Cortex of kidney (tissue), 1 donor: ENCODE measurements around the gene PLCB1.
"Not testable (repeated sequence)": the region's sequence is repeated elsewhere in the genome, so short reads cannot be mapped to it uniquely, and the experiment has no call there.

ENCODE experiments used
- DNase-seq: peaks from one replicate; lab custom pipeline; 2025; lab: John Stamatoyannopoulos, UW

PLCB1 gene

DNA sequence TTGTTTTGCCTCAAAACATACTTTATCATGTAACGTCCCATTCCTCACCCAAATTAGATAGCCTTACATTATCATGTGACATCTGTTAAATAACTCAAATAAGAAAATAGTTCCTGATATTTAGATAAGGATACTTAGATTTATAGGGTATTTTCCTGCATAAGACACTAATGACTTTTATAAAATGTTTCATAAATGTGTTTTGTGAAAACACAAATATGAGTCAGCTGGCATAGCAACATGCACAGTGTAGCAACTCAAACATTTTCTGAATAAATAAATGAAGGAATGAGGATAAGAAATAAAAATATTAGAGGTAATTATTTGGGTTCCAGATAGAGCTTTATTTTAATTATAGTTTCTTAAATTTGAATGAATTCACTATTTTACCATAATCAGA lies 476.4 kb downstream of the PLCB1 start:
- DNase-seq = no peak

DNA sequence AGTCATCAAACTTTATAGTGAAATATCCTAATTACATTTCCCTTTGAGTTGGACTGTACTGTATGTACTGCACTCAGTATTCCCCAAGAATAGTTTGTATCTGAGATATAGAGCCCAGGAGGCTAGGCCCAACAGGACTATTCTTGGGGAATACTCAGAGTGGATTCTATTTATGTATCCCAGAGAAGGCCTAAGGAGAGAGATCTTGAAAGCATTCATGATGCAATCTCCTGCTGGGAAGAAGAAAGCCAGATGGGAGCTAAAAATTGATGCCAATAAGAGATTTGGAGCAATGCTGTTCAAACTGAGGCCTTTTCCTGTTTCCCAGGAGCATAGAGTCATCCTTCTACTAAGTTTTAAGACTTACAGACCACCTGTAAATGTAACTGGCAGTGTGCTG lies 484.7 kb downstream of the PLCB1 start:
- DNase-seq = no peak

DNA sequence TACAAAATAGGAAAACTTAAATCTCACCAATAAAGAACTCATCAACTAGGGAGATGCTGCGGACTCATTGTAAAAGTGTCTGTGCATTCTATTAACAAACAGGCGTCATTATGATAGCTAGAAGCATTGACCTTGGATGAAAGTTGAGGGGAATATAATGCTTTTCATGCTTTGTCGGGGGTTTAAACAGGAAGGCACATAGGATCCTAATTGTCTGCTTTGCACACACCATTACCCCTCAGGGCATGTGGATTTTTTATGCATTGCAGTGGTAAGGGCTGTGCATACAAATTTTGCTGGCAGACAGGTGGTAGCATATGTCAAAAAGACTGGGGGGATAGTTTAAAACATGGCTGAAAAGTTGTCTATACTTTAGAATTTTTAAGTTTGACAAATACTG lies 488.9 kb downstream of the PLCB1 start:
- DNase-seq = no peak

DNA sequence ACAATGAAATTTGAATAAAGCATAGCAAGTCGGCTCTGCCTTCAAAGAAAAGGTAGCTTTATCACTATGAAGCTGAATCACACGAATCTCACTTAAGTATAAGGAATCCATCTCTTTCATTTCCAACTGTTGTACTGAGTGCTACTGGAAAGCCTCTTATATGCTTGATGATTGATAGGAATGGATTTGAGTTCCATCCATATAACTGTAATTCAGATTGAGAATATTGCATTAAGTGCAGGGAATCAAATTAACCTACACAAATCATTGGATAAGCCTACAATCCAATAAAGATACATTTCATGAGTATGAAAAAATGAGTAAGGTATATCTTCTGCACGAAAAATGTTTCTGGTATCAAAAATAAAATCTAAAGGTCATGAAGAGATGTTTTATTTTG lies 492.0 kb downstream of the PLCB1 start:
- no peak for DNase-seq

DNA sequence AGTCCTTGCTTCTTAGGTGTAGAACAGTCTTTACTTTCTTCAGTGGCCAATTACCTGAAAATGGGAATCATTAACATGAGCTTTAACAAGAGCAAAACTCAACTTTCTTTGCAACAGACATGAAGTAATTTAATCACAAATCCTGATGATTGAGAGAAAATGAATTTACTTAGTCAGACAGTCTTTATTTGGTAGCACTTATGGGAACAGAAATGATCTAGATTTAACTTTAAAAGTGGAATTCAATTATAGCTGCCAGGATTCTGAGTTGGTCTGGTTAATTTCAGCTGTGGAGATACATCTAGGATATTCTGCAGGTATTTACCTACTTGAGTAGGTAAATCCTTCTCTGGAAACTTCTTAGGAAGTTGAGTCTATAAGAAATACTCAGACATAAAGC lies 492.6 kb downstream of the PLCB1 start:
- DNase-seq = no peak

DNA sequence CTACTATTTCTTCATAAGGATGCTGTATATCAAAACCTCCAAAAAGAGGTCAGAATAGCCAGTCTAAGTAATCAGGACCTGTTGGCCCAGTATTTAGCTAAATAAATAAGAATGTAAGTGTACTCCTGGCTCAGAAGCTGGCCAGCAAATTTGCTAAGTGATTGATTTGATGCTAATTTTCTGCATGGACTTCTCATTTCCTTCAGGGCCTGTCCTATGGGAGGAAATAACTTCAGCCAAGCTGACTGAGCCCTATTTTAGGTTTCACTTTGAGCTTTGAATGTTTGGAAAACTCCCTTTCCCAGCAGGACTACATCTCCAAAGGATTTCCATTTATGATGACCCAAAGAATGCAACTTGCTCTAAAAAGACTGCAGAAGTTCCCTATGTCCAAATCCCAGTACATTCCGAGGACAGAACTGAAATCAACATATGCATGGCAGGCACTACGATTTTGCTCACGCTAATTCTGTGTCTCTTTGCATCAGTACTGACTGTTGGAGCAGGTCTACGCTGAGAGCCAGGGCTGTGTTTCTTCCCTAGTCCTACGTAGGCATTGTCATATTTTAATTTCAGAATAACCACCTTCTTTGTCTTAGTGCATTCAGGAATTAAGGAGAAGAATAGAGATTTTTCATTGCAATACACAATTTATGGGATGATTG lies 495.4 kb downstream of the PLCB1 start:
- DNase-seq = no peak

DNA sequence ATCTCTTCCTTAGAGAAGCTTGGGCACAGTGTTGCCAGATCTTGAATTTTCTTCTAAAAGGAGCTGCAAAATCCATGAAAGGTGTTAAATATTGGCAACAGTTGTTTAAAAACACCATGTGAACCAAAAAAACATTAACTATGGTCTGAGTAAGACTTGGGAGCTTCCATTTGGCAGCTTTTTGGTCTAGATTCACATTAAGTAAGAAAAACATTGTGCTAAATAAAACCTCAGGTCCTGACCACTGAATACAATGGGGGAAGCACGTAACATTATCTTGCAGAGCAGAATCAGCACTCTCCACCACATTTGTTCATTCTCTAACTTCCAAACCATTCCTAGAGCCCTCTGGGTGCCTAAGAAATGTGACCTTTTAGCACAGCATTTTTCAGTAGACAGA lies 499.2 kb downstream of the PLCB1 start:
- no peak for DNase-seq

DNA sequence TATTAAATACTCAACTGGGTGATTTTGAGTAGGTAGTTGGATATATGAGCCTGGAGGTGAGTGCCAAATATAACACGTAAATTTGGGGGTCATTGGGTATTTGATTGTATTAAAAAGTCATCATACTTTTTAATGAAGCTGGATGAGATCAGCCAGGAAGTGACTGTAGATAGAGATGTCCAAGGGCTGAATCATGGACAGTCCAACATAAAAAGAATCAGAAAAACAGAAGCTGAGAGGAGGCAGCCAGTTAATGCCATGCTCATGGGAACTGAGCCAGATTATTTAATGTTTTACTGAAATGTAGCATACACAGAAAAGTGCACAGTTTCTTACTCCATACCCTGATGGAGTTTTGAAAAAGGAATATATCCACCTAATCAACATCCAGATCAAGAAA lies 501.3 kb downstream of the PLCB1 start:
- DNase-seq = no peak

DNA sequence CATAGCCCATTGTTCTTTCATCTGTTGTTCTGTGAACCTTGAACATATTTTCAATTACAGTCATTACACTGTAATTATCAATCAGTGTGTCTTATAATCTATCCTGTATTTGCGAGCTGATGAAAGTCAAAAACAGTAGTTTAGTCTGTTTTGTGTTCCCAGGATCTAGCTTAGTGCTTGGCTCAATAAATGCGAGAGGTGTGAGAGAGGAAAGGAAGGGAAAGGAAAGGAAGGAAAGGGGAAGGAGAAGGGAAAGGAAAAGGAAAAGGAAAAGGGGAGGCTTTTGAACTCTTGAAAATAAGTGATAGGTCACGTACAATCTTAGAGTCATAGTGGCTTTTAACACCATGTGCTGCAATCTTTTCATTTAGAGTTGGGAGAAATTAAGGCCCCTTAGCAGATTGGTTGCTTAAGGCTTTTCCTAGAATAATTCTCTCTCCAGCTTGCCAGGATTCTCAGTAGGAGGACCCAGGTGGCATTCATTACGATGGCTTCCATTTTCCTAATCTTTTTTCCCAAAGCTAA lies 503.0 kb downstream of the PLCB1 start:
- DNase-seq = no peak

DNA sequence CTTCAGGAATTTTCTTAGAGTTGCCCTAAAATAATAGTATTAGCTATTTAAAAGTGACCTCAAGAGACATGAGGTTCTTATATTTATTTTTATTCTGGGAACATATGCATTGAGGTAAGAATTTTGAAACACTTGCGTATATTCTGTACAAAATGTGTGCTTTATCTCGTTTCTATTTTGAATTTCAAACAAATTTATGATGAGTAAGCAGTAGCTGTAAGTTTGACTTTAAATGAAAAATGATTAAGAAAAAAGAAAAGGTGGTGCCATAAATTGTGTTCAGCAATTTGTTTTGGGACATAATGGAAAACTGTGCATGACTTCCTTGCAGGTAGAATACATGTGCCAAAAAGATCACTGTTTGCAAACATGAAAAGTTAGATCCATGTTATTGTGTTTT lies 503.8 kb downstream of the PLCB1 start:
- DNase-seq = no peak

DNA sequence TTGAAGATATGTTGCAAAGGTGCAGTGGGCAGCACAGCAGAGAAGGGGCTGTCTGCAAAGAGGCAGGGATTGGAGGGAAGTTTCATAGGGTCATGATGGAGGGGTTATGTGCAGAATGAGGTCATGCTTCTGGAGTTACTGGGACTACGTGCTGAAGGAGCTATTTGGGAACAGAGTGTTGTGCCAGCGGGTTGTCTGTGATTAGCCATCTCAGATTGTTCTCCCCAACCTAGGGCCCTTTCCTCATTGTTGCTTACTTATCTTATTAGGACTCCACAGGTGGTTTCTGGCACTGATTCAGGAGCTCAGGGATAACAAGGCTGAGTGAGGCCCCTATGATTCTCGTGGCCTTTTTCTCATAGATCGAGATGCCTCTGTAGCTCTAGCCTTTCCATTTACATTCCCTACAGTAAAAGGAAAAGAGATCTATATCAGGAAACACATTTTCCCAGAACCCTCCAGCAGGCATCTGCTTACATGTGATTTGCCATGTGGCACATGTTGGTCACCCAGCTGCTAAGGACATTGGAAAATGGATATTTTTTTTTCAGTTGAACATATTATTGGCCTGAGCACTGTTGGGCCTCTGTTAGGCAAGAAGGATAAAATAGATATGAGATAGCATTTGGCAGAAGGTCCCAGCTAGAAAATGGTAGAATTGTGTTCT lies 507.2 kb downstream of the PLCB1 start:
- no peak for DNase-seq

DNA sequence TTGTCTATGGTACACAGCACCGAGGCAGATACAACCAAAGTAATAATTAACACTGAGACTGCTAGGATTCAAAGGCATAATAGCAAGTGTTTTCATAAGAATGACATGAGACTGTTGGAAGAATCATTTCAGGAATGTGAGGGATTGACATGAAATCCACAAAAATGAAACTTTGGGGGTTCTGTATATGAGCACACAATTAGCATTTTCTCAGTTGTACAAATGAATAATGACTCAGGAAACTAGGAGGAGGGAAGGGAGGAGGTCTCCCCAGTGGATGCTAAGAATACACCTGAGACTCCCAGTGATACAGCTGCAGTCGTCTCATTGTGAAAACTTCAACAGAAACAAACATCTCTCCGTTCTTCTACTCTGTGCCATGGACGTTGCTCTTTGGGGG lies 508.4 kb downstream of the PLCB1 start:
- DNase-seq = no peak

DNA sequence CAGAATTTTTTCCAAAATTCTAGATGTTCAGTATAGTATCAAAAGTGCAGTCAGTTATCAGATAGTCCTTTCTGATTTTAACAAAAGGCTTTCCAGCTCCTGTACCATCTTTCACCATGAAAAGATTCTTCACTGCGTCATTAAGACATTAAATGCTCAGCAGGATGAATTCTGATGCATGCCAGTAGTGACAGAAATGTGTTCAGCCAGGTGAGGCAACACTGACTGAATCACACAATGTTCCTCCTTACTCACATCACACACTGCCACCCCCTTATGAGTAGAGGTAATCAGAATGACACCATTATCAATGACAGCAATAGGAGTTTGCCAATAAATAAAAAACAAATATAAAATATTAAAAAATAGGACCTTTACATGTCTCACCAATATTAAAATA lies 510.2 kb downstream of the PLCB1 start:
- no peak for DNase-seq

DNA sequence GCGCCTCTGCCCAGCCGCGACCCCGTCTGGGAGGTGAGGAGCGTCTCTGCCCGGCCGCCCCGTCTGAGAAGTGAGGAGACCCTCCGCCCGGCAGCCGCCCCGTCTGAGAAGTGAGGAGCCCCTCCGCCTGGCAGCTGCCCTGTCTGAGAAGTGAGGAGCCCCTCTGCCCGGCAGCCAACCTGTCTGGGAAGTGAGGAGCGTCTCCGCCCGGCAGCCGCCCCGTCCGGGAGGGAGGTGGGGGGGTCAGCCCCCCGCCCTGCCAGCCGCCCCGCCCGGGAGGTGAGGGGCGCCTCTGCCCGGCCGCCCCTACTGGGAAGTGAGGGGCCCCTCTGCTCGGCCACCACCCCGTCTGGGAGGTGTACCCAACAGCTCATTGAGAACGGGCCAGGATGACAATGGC lies 512.4 kb downstream of the PLCB1 start:
- DNase-seq = not testable (repeated sequence)

DNA sequence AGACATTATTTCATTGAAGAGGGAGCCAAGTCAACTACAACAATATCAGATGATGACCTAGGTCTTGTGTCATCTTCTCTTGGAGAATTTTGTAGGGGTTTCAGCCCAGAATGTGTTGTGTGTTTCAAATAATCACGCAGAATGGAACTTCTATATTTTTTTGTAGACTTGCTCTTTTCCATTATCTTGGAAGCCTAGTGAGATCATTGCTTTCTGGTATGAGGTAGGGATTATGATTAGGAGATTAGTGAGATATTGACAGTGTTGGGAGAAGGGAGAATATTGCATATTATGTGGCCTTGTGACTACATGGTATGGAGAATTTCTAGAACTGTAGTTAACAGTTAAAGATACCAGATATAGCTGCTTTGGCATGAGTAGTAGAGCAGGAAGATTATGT lies 513.3 kb downstream of the PLCB1 start:
- DNase-seq = no peak

DNA sequence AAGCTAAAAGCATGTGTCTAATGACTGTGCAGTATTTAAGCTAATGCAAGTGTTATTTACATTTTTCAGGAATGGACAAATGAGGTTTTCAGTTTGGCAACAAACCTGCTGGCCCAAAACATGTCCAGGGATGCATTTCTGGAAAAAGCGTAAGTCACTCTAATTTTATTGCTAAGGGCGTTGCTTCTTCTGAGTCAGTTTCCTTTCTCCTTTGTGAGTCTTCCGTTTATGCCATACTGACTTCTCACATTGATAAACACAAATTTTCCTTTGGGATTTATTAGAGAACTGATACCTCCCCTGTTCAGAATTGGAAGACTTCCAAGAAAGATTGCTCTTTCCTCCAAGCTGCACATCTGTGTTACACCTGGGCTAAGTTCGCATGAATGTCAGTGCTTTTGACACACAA lies 514.0 kb downstream of the PLCB1 start:
- DNase-seq = no peak

DNA sequence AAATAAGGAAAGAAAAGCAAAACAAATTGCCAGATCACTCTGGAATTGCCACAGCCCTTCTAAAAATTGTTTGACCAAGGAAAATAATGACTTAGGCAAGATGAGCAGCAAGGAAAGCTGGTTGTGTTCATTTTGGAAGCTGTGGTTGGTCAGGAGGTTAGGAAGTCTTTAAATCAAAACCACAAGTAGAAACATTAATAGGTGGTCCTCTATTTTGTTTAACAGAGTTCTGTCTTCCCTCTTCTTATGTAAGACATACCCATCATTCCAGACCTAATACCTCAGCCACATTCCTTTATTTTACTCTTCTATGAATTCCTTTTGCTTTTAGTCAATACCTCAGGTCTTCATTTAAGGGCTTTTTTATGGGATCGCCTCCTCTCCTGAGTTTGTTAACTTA lies 514.6 kb downstream of the PLCB1 start:
- no peak for DNase-seq

DNA sequence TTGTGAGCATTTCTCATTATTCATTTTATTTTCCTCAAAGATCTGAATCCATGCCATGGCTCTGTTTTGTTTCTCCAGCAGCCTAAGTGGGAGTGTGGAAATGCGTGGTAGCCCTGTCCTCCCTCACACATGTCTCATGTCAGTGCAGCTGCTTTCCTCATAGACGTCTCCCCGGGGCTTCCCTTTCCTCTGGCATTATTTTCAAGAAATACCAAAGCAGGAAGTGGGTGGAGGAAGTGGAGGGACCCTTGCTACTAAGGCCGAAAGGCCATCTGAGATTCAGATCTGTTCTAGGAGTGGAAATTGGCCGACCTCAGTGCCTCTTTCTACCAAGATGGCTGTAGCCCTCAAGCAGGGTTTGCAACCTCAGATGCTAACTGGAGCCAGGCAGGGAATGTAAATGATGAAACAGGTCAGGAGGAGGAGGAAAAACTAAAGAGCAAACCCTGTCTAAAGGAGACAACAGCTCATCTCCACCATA lies 515.9 kb downstream of the PLCB1 start:
- DNase-seq = no peak

DNA sequence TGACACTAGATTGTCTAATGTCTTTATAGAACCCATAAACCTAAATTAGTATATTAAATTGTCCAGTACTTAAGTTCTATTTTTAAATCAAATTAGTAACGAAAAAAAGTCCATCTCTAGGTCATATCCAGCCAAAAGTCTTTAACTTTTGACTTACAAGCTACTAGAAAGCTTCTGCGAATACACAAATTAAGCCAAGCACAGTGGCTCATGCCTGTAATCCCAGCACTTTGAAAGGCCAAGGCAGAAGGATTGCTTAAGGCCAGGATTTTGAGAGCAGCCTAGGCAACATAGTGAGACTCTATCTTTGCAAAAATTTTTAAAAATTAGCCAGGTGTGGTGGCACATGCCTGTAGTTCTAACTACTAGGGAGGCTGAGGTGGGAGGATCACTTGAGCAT lies 516.4 kb downstream of the PLCB1 start:
- DNase-seq = no peak

DNA sequence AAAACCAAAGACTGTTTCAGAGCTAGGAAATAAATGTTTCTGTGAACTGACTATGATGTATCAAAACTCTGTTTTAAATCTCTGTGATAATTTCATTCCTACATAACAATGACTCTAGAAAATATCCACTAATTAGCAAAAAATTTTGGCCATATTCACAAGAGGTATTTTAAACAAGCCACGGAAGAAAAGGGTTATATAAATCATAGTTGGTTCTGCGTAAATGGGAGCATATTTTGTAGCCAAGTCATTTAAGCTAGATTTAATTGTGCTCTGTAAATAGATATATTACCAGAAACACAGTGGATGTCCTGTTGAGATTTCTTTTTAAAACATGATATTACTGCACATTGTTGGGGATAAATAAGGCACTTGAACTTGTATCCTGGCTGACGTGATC lies 520.3 kb downstream of the PLCB1 start:
- no peak for DNase-seq

DNA sequence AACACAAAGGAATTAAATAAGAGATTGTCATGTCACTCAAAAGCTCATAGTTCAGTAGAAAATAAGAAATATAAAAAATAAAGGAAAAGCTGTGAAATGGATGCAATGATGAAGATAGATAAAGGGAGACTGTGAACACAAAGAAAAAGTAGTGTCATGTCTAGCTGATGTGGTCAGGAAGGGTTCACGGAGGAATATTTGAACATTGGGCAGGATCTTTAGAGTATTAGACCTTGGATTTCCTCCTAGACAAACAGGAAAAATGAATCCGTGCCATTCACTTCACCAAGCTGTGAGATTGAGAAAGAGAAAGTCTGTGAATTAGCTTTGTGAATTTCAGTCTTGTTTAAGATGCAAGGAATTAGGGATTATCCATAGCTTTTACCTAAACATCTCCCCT lies 522.4 kb downstream of the PLCB1 start:
- DNase-seq = no peak

DNA sequence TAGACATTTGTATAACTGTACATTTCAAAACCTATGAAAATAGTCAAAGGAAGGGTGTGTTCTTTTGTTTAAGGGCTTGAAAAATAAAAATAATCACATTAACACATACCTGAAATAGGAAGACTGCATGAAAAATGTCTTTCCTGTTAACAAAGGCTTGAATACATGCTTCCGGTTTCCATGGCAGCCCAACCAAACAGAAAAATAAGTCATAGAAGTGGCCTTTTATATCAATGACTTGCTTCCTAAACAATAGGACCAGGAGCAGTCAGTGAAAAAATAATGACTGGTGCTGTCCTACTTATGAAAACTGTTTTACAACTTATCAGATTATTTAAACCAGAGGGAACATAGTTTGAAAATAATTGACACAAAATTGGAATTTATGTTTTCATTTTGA lies 524.3 kb downstream of the PLCB1 start:
- no peak for DNase-seq

DNA sequence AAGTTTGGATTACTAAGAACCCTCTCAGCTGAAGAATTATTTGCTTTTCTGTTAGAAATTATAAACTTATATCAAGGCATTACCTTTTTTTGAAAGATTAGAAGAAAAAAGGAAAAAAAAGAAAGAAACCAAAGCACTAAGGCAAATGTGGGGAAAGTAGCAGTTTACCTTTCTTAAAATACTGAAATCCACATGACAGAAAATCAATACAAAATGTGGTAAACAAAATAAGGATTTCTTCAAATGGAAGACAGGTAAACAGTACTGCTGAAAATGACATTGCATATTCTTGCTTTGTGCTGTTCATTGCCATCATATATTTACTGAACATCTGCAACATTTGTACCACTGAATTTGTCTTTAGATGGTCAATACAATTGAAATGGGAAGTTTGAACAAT lies 525.6 kb downstream of the PLCB1 start:
- DNase-seq = no peak

DNA sequence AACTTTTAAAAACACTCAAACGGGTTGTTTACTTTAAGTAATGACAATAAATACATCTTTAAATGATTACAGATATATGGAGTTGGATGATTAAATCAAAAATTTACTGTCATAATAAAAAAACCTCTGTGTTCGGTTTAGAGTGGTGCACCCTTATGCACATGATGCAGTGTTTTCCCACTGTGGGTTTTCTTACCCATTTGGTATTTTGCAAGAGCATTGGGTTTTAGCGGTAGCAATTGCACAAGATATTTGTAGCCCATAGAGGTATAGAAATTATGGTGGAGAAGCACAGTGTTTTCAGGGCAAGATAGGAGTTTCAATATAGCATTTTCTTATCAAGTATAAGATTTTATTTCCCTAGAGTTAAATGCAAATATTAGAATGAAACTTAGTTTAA lies 526.0 kb downstream of the PLCB1 start:
- DNase-seq = no peak
